B cell (primary cell): ENCODE data around the gene GPR142. TPM values are rescaled to one million over a fixed set of nuclear protein-coding genes. Genes with fewer than 3 reads are reported as not detected.

ENCODE experiments used
- polyA plus RNA-seq: library from polyadenylated mRNA; depleted of rRNA; stranded (reverse); fragments of >200 nt; gene quantifications from 2 replicates; pipeline ENCODE4 v1.2.3, GENCODE V29; 2012
- small RNA-seq: library from RNA; depleted of rRNA; stranded (forward); fragments of <200 nt; gene quantifications from one replicate; pipeline ENCODE3, GENCODE V24; 2012; ENCODE audit warnings: low replicate concordance, low read depth; ENCODE audit not compliant: insufficient read length
- total RNA-seq, 2 donors: library from RNA; stranded (reverse); fragments of 120-200 nt in 1 of 2; gene quantifications; 1 replicate in 1 of 2; 2 replicates in 1 of 2; pipeline versions ENCODE4 v1.2.3 to v1.2.4, GENCODE V29; 2013 to 2022

The GPR142 gene
- total and polyA plus RNA-seq, 2 donors (not counting 1 experiment from before 2014, with no cell fraction given): not detected

Small RNAs within 50 kb of the gene (small RNA-seq; reads per million reads assigned to genes)
- not detected for gene RNA5SP448

Other genes with a start within 250 kb of the GPR142 start
- gene RPL38, start 163.8 kb upstream of the GPR142 start, total RNA-seq: 1,416 and 1,550 TPM in 2 replicates
- gene RPL38, start 163.8 kb upstream of the GPR142 start, polyA plus RNA-seq: 553 and 722 TPM in 2 replicates
- gene TTYH2, start 153.9 kb upstream of the GPR142 start, total RNA-seq: 3.1 and 3.8 TPM in 2 replicates
- gene TTYH2, start 153.9 kb upstream of the GPR142 start, polyA plus RNA-seq: 3.0 and 6.0 TPM in 2 replicates
- not detected in 2 replicates for gene DNAI2, start 93.3 kb upstream of the GPR142 start, total RNA-seq
- gene DNAI2, start 93.3 kb upstream of the GPR142 start, polyA plus RNA-seq: not detected in 2 replicates
- not detected in 2 replicates for gene KIF19, start 41.3 kb upstream of the GPR142 start, total RNA-seq
- gene KIF19, start 41.3 kb upstream of the GPR142 start, polyA plus RNA-seq: 0.12 TPM in 1 of 2 replicates, not detected in the other
- gene BTBD17, start 5.6 kb upstream of the GPR142 start, total RNA-seq: not detected in 2 replicates
- gene BTBD17, start 5.6 kb upstream of the GPR142 start, polyA plus RNA-seq: not detected in 2 replicates
- 0.53 and 1.1 TPM in 2 replicates for gene GPRC5C, start 64.6 kb downstream of the GPR142 start, total RNA-seq
- gene GPRC5C, start 64.6 kb downstream of the GPR142 start, polyA plus RNA-seq: 0.66 and 4.3 TPM in 2 replicates
- 2.0 and 2.4 TPM in 2 replicates for gene CD300A, start 99.1 kb downstream of the GPR142 start, total RNA-seq
- gene CD300A, start 99.1 kb downstream of the GPR142 start, polyA plus RNA-seq: 2.9 and 5.7 TPM in 2 replicates
- 0.12 TPM in 1 of 2 replicates, not detected in the other for gene CD300LB, start 164.0 kb downstream of the GPR142 start, total RNA-seq
- gene CD300LB, start 164.0 kb downstream of the GPR142 start, polyA plus RNA-seq: 0.33 and 0.39 TPM in 2 replicates
- 0.19 and 0.74 TPM in 2 replicates for gene CD300C, start 178.6 kb downstream of the GPR142 start, total RNA-seq
- 0.22 and 0.72 TPM in 2 replicates for gene CD300C, start 178.6 kb downstream of the GPR142 start, polyA plus RNA-seq
- gene CD300H, start 200.0 kb downstream of the GPR142 start, total RNA-seq: not detected in 2 replicates
- 0.58 and 0.98 TPM in 2 replicates for gene CD300H, start 200.0 kb downstream of the GPR142 start, polyA plus RNA-seq
- not detected in 2 replicates for gene CD300LD, start 224.8 kb downstream of the GPR142 start, total RNA-seq
- gene CD300LD, start 224.8 kb downstream of the GPR142 start, polyA plus RNA-seq: not detected in 2 replicates